Kidney tubule cell (primary cell): ENCODE results near the gene JDP2.

ENCODE experiments used
- DNase-seq: peaks from one replicate; pipeline ENCODE4 v3.0.0-alpha.2; 2018; ENCODE audit warnings: low spot score

Gene JDP2

GRCh38 chr14:75514673-75515628, 87.1 kb downstream of the JDP2 start:
- peak; percentile 20 for DNase-seq

GRCh38 chr14:75515629-75515996, 87.8 kb downstream of the JDP2 start:
- DNase-seq = no peak

DNA sequence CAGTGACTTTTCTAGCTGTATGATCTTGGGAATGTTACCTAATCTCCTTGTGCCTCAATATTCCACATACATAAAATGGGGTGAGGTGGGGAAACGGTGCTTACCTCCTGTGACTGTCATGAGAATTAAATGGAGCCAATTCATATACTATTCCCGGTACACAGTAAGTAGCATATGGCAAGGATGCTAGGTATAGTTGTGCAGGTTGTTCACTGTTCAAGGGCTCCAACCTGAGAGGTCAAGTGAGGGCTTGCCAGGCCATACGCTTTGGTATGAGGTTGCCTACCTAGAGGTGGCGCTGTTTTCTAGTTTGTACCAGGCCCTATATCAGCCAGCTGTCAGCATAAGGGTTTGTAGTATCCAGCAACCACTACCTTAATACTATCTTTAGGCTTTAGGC, 90.8 kb downstream of the JDP2 start:
- DNase-seq = no peak

GRCh38 chr14:75519394-75519793, 91.6 kb downstream of the JDP2 start:
- DNase-seq = no peak

- no peak for DNase-seq
These were observed 92.3 kb downstream of the JDP2 start for GRCh38 chr14:75519826-75520728.

- no peak for DNase-seq
These were observed 93.0 kb downstream of the JDP2 start for GRCh38 chr14:75520852-75521251.

DNA sequence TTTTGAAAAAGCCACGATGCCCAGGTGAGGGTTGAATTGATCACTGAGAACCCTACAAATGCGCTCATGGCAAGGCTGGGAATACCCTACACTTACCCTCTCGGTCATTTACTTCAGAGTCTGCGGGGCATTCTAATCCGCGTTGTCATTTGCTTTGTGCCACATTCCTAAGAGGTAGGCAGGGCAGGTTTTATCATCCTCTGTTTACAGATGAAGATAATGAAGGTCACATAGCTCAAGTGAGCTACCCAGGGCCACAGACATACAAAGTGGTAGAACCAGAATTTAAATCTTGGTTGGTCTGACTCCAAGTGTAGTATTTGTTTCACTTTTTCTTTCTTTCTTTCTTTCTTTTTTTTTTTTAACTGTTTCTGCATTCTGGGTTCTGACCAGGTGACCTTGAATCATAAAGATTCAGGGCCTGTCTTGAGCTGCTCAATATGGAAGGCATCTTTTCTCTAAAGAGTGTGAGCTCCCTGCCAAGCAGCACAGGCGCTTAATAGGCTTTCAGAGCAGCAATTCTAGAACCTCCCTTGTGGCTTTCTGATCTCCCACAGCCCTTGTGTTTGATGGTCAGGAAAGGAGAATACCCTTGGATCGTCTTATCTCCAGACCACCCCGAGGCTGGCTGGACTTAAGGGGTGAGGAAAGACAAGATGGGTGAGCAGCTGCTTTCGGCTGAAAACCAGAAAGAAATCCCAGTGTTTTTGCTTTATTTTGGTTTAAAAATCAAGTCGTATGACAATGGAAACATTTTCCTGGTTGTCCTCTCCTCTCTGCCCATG, 93.8 kb downstream of the JDP2 start:
- DNase-seq = peak; percentile 21

DNA sequence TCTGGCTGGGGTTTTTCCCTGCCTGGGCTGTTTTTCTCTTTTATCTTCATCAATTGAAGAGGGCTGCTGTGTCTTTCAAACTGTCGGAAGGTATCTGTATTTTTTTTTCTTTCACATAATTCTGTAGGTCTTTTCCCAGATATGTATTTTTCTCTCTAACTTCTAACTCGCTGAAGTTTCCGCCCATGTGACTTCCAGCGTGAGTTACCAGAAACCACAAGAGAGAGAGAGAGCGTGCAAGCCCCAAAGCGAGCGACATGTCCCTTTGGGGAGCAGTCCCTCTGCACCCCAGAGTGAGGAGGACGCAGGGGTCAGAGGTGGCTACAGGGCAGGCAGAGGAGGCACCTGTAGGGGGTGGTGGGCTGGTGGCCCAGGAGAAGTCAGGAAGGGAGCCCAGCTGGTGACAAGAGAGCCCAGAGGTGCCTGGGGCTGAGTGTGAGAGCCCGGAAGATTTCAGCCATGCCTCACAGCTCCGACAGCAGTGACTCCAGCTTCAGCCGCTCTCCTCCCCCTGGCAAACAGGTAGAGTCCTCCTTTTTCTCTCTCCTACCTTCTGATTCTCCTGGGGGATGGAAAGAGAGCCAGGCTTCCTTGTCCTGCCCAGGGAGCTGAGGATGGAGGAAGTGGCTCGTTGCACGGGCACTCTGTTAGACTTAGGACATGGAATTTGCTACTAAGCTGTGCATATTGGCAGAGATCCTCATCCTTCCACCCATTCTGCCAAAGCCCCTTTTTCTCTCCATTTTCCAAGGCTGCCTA, 94.6 kb downstream of the JDP2 start, which contains the start of gene BATF:
Gene BATF, plus strand, starts transcription at position 246 of the 759 bp plus-strand sequence. Its CDS starts 214 bp downstream, at position 460.
- no peak for DNase-seq

- DNase-seq = no peak
These were observed 95.1 kb downstream of the JDP2 start for GRCh38 chr14:75522983-75523318.
